Naive thymus-derived CD8-positive, alpha-beta T cell (primary cell): ENCODE data around the gene ICA1. TPM values are rescaled to one million over a fixed set of nuclear protein-coding genes. Genes with fewer than 3 reads are reported as not detected.
"Not testable (repeated sequence)": the region's sequence is repeated elsewhere in the genome, so short reads cannot be mapped to it uniquely, and the experiment has no call there.

Experiments
- ATAC-seq, 2 donors: fragments of 150-1000 bp; cut with Tn5 transposase in 1 of 2; sonication (Bioruptor Pico), chemical (Tn5 transposase) in 1 of 2; 1 replicate in 1 of 2; 2 replicates in 1 of 2; pipeline ENCODE4 v1.10.0; 2021; ENCODE audit warnings: mild to moderate bottlenecking in 2 of 2, moderate library complexity in 2 of 2
- POLR2A ChIA-PET: fragments of 350-600 bp; sonication (Branson Sonifier 250); formaldehyde crosslinking; loops from one replicate; lab custom pipeline; 2021; ENCODE audit warnings: antibody characterized with exemption; lab: Charles Lee
- DNase-seq, 10 donors: peaks; one replicate each; pipeline versions ENCODE4 v3.0.0 to v3.0.0-alpha.2; 2020 to 2022
- H3K27ac Mint-ChIP-seq, 10 donors: one replicate each; pipeline ENCODE4 v1.8.0; 2020 to 2022; ENCODE audit warnings: mild to moderate bottlenecking in 10 of 10, mixed read lengths in 10 of 10, moderate library complexity in 4 of 10, inconsistent platforms in 1 of 10
- H3K27me3 Mint-ChIP-seq, 5 donors: one replicate each; pipeline ENCODE4 v1.8.0; 2021 to 2022; ENCODE audit warnings: mixed read lengths in 5 of 5
- H3K36me3 Mint-ChIP-seq, 3 donors: one replicate each; pipeline ENCODE4 v1.8.0; 2020 to 2022; ENCODE audit warnings: mixed read lengths in 3 of 3, mild to moderate bottlenecking in 2 of 3, inconsistent platforms in 1 of 3
- H3K4me1 Mint-ChIP-seq, 4 donors: one replicate each; pipeline ENCODE4 v1.8.0; 2021 to 2022; ENCODE audit warnings: mixed read lengths in 4 of 4
- H3K4me3 Mint-ChIP-seq, 10 donors: one replicate each; pipeline ENCODE4 v1.8.0; 2020 to 2022; ENCODE audit warnings: mild to moderate bottlenecking in 10 of 10, mixed read lengths in 10 of 10, moderate library complexity in 6 of 10, inconsistent platforms in 1 of 10
- H3K9me3 Mint-ChIP-seq, 9 donors: one replicate each; pipeline ENCODE4 v1.8.0; 2020 to 2022; ENCODE audit warnings: mixed read lengths in 9 of 9, mild to moderate bottlenecking in 3 of 9, inconsistent platforms in 1 of 9, moderate library complexity in 1 of 9
- polyA plus RNA-seq, 3 donors: library from polyadenylated mRNA; unstranded; fragments of 300-500 nt; fragmentation: Illumina TruSeq; gene quantifications; one replicate each; pipeline ENCODE4 v1.2.3, GENCODE V29; 2021
- total RNA-seq, 8 experiments: library from RNA in 2 of 8; stranded (reverse) in 2 of 8; gene quantifications; one replicate each; pipeline ENCODE4 v1.2.3 and lab custom pipeline; 2021 to 2026

ICA1 gene
- total and polyA plus RNA-seq, 5 experiments from 2014 or later: 0.71 to 1.3 (median 1.1) TPM; not detected in 1

DNA sequence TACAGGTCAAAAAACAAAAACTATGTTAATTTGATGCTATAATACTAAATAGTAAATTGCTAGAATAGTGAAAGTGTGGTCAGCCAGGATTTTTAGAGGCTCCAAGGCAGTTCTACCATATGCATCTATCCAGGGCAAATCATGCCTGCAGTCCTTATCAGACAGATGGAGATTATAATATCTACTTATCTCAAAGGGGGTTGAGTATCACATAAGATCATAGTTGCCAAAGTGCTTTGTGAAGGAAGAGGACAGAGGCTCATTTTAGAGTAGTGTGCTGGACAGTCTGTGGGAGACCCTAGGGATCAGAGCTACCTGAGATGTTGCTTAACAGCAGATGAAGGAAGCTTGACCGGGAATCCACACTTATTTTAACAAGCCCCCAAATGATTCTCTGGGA, 3.2 kb downstream of the ICA1 start:
- H3K4me3 Mint-ChIP-seq: no peak overlapping the region
- ATAC-seq (no peak), DNase-seq (no peak)
- peaks cover 3 to 13% (median 8%) of the 10 kb centered on the region in 4 donors for H3K4me1 Mint-ChIP-seq
- H3K9me3 Mint-ChIP-seq: no peaks in the 10 kb centered on the region
- peaks cover 19 to 40% (median 36%) of the 10 kb centered on the region in 5 donors for H3K27me3 Mint-ChIP-seq
- no peaks in the 10 kb centered on the region for H3K36me3 Mint-ChIP-seq
- no peak overlapping the region for H3K27ac Mint-ChIP-seq
- POLR2A ChIA-PET: no interaction called here

DNA sequence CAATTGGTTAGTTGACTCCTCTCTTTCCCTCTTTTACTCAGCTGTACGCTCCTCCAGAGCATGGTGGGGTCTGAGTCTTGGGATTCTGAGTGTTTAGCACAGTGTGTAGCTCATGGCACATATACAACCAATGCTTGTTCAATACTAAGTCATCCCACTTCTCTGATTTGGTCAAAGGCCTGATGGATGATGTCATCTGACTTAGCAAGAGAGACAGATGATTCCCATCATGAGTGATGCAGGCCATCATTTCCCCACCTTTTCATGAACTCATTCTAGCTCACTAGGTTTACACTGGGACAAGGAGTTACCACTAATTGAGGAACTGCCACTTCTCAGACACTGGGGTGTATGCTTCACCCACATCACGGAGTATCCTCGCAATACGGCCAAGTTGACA, 3.8 kb downstream of the ICA1 start:
- Mint-ChIP-seq H3K27ac (no peak overlapping the region), H3K9me3 (no peaks in the 10 kb centered on the region)
- POLR2A ChIA-PET: no interaction called here

DNA sequence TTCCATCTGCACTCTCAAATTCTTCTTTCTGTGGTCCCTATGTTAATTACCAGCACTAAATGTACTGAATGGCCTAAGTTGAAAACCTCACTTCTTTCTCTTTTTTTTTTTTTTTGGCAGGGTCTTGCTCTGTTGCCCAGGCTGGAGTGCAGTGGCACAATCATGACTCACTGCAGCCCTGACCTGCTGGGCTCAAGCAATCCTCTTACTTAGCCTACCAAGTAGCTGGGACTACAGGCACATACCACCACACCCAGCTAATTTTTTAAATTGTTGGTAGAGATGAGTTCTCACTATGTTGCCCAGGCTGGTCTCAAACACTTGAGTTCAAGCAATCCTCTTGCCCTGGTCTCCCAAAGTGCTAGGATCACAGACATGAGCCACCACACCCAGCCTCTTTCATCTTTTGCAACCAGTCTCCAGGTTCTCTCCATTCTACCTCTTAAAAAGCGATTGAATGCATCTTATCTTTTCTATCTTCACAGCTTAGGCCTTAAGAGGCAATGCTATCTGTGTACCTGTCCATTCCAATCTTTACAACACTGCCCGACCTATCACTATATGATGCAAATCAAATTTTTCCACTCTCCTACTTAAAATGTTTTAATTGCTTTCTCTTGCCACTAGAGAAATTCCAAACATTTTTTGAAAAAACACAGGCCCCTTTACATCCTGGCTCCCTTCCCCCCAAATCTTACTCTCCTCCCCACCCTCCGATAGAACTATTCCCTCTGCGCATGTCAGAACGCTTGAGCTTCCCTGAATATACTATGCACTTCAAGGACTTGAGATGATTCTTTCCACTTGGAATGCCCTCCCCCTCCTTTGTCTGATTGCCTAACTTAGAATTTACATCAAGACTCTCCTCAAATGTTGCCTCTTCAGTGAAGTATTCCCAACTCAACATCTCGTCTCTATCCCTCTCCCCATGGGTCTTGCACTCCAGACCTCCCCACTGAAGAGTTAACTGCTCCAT, 6.0 kb downstream of the ICA1 start:
- POLR2A ChIA-PET: no interaction called here
- Mint-ChIP-seq H3K4me3 (no peak overlapping the region), H3K27me3 (peaks cover 15 to 27% (median 19%) of the 10 kb centered on the region in 5 donors), H3K36me3 (no peaks in the 10 kb centered on the region), H3K27ac (no peak overlapping the region), H3K4me1 (peaks cover 2 to 5% (median 4%) of the 10 kb centered on the region in 4 donors), H3K9me3 (no peaks in the 10 kb centered on the region)
- DNase-seq: no peak
- no peak for ATAC-seq

More for the DNA sequence above, 3.8 kb downstream of the ICA1 start:
- ATAC-seq (no peak), DNase-seq (no peak)
- Mint-ChIP-seq H3K27me3 (peaks cover 19 to 40% (median 31%) of the 10 kb centered on the region in 5 donors), H3K4me3 (no peak overlapping the region), H3K36me3 (no peaks in the 10 kb centered on the region), H3K4me1 (peaks cover 3 to 13% (median 8%) of the 10 kb centered on the region in 4 donors)

DNA sequence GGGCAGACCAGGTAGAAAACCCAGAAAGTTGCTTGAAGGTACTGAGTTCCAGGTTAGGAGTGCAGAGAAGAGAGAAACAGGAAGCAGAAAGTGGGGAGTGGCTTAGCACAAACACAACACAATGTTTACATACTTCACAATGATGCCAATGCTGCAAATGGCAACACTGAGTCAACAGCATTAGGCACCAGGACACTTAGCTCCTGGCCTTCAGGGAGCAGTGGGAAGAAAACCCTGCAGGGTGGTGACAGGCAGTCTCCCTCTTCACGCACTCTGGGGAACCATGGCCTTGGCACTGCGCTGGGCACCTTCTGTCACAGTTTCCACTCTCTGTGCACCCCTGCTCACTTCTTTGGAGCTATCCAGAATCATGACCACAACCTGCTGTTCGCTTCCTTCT, 7.3 kb downstream of the ICA1 start:
- no peak for DNase-seq
- no peaks in the 10 kb centered on the region for H3K4me1 Mint-ChIP-seq
- H3K36me3 Mint-ChIP-seq: no peaks in the 10 kb centered on the region
- no peak overlapping the region for H3K4me3 Mint-ChIP-seq
- H3K27me3 Mint-ChIP-seq: peaks cover 6 to 22% (median 12%) of the 10 kb centered on the region in 5 donors
- no peak overlapping the region for H3K27ac Mint-ChIP-seq
- POLR2A ChIA-PET: no interaction called here
- no peaks in the 10 kb centered on the region for H3K9me3 Mint-ChIP-seq
- no peak for ATAC-seq

DNA sequence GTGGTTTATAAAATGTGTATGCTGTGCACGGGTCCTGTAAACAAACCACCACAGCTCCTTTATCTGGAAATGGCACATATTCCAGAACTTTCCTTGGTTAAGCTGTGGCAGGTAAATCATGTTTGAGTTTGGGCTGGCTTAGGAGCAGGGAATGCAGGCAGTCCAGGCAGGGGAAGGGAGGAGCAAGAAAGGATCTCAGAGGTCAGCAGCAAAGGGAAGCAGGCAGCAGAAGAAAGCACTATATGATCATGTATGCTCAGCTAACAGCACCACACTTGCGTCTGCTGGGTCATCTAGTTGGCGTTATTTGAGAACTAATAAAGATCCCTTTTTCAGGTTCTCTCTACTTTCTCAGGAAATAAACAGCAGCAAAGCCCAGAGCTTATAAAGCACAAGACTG, 7.8 kb downstream of the ICA1 start:
- no peaks in the 10 kb centered on the region for H3K36me3 Mint-ChIP-seq
- no peaks in the 10 kb centered on the region for H3K9me3 Mint-ChIP-seq
- H3K27me3 Mint-ChIP-seq: peaks cover 1 to 20% (median 12%) of the 10 kb centered on the region in 5 donors
- POLR2A ChIA-PET: no interaction called here
- no peak overlapping the region for H3K27ac Mint-ChIP-seq
- no peak for DNase-seq
- H3K4me1 Mint-ChIP-seq: no peaks in the 10 kb centered on the region
- no peak for ATAC-seq
- no peak overlapping the region for H3K4me3 Mint-ChIP-seq

DNA sequence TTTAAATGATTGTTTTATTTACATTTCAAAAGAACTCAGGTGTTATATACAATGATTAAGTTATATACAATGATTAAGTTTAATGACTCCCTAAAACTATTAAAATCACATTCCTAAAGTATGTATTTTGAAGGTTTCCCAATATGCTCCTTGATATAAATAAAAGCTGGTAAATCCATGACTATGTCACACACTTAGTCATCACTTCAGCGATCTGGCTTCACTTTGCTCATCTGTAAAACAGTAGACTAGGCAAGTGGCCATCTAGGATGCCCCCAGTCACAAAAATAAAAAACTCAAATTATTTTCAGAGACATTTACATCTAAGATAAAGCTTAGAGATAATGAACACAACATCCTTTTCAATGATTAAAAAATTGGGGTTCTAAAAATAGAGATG, 10.8 kb downstream of the ICA1 start:
- Mint-ChIP-seq H3K4me3 (no peak overlapping the region), H3K9me3 (no peaks in the 10 kb centered on the region), H3K27me3 (peaks cover 0 to 19% (median 10%) of the 10 kb centered on the region in 5 donors), H3K27ac (no peak overlapping the region), H3K36me3 (no peaks in the 10 kb centered on the region), H3K4me1 (no peaks in the 10 kb centered on the region)
- no peak for ATAC-seq
- POLR2A ChIA-PET: no interaction called here
- no peak for DNase-seq

DNA sequence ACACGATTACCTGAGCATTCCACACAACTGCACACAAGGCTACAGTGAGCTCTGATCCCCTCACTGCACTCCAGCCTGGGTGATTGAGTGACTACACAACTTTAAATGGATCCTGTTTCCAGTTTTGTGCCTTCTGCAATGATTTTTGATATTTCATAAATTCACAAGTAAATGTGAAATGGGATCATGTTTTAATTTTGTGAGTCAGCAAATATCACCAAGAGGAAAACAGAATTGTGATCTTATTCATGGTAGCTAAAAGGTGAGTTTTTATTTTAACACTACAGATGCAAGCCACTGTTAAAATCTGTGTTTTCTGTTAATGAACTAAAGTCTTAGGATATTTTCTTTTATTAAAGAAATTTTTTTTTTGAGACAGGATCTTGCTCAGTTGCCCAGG, 11.4 kb downstream of the ICA1 start:
- ATAC-seq: no peak
- no peak overlapping the region for H3K4me3 Mint-ChIP-seq
- DNase-seq: no peak
- no peak overlapping the region for H3K27ac Mint-ChIP-seq
- H3K36me3 Mint-ChIP-seq: no peaks in the 10 kb centered on the region
- no peaks in the 10 kb centered on the region for H3K4me1 Mint-ChIP-seq
- no peaks in the 10 kb centered on the region for H3K9me3 Mint-ChIP-seq
- peaks cover 0 to 19% (median 10%) of the 10 kb centered on the region in 5 donors for H3K27me3 Mint-ChIP-seq
- POLR2A ChIA-PET: no interaction called here

DNA sequence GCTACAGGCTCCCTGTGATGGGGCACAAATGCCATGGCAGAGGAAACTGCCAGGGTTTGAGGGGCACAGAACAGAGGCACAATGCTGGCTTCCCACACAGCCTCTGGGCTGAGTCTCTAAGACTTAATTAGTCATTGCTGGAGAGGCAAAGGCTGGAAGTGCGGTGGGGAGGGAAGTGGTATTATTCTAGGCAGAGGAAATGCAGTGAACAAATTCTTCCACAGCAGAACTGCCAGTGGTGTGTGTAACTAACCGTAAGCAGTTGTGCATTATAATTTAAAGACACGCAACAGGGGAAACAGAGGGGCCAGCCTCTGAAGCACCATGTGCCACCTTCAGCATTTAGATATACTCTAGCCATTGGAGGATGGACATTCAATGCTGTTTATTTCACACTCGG, 12.8 kb downstream of the ICA1 start:
- Mint-ChIP-seq H3K9me3 (peaks cover 0 to 11% (median under 1%) of the 10 kb centered on the region in 9 donors), H3K27me3 (peaks cover 0 to 17% (median 8%) of the 10 kb centered on the region in 5 donors), H3K36me3 (no peaks in the 10 kb centered on the region), H3K4me3 (no peak overlapping the region), H3K27ac (no peak overlapping the region), H3K4me1 (no peaks in the 10 kb centered on the region)
- ATAC-seq (no peak), DNase-seq (no peak)
- POLR2A ChIA-PET: no interaction called here

DNA sequence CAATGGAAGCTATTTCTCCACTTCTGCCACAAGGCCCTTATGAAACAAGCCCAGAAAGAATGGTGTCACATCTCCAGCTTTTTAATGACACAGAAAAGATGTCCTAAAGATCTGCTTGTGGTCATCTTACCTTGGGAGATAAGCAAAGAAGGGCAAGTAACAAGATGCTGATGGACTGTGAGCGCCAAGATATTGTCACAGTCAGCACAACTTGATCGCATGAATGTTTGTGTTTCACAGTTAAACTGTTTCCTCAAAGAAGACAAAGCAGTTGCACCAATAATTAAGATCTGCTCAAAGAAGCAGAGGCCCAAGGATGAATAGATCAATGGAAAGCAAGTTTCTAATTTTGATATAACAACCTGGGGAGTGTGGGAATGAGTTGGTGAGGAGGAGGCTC, 15.9 kb downstream of the ICA1 start:
- no peaks in the 10 kb centered on the region for H3K4me1 Mint-ChIP-seq
- peaks cover 0 to 18% (median 4%) of the 10 kb centered on the region in 5 donors for H3K27me3 Mint-ChIP-seq
- DNase-seq (no peak), ATAC-seq (no peak)
- H3K27ac Mint-ChIP-seq: no peak overlapping the region
- H3K36me3 Mint-ChIP-seq: peaks cover 0 to 6% (median 0%) of the 10 kb centered on the region in 3 donors
- POLR2A ChIA-PET: no interaction called here
- no peak overlapping the region for H3K4me3 Mint-ChIP-seq
- H3K9me3 Mint-ChIP-seq: peaks cover 0 to 37% (median 26%) of the 10 kb centered on the region in 9 donors

DNA sequence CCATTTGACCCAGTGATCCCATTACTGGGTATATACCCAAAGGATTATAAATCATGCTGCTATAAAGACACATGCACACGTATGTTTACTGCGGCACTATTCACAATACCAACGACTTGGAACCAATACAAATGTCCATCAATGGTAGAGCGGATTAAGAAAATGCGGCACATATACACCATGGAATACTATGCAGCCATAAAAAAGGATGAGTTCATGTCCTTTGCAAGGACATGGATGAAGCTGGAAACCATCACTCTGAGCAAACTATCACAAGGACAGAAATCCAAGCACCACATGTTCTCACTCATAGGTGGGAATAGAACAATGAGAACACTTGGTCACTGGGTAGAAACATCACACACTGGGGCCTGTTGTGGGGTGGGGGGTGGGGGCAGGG, 16.9 kb downstream of the ICA1 start:
- ATAC-seq, H3K4me3 Mint-ChIP-seq, H3K27ac Mint-ChIP-seq, DNase-seq, H3K4me1 Mint-ChIP-seq, POLR2A ChIA-PET: not testable (repeated sequence)
- Mint-ChIP-seq H3K27me3 (peaks cover 3 to 18% (median 9%) of the 10 kb centered on the region in 5 donors), H3K9me3 (peaks cover 0 to 47% (median 28%) of the 10 kb centered on the region in 9 donors), H3K36me3 (peaks cover 0 to 10% (median 0%) of the 10 kb centered on the region in 3 donors)

DNA sequence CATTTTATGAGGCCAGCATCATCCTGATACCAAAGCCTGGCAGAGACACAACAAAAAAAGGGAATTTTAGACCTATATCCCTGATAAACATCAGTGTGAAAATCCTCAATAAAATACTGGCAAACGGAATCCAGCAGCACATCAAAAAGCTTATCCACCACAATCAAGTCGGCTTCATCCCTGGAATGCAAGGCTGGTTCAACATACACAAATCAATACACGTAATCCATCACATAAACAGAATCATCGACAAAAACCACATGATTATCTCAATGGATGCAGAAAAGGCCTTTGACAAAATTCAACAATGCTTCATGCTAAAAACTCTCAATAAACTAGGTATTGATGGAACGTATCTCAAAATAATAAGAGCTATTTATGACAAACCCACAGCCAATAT, 18.9 kb downstream of the ICA1 start:
- Mint-ChIP-seq H3K36me3 (peaks cover 0 to 10% (median 0%) of the 10 kb centered on the region in 3 donors), H3K9me3 (peaks cover 0 to 47% (median 29%) of the 10 kb centered on the region in 9 donors), H3K27me3 (peaks cover 10 to 24% (median 12%) of the 10 kb centered on the region in 5 donors)
- DNase-seq, POLR2A ChIA-PET, H3K4me3 Mint-ChIP-seq, H3K4me1 Mint-ChIP-seq, H3K27ac Mint-ChIP-seq, ATAC-seq: not testable (repeated sequence)

DNA sequence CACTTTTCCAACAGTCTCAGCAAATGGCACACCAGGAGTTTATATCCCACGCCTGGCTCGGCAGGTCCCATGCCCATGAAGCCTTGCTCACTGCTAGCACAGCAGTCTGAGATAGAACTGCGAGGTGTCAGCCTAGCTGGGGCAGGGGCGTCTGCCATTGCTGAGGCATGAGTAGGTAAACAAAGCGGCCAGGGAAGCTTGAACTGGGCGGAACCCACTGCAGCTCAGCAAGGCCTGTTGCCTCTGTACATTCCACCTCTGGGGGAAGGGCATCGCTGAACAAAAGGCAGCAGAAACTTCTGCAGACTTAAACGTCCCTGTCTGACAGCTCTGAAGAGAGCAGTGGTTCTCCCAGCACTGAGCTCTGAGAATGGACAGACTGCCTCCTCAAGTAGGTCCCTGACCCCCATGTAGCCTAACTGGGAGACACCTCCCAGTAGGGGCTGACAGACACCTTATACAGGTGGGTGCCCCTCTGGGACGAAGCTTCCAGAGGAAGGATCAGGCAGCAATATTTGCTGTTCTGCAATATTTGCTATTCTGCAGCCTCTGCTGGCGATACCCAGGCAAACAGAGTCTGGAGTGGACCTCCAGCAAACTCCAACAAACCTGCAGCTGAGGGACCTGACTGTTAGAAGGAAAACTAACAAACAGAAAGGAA, 22.1 kb downstream of the ICA1 start:
- DNase-seq, H3K27ac Mint-ChIP-seq, H3K4me3 Mint-ChIP-seq, H3K4me1 Mint-ChIP-seq, POLR2A ChIA-PET, ATAC-seq: not testable (repeated sequence)
- peaks cover 0 to 10% (median 0%) of the 10 kb centered on the region in 3 donors for H3K36me3 Mint-ChIP-seq
- peaks cover 0 to 47% (median 28%) of the 10 kb centered on the region in 9 donors for H3K9me3 Mint-ChIP-seq
- peaks cover 10 to 24% (median 11%) of the 10 kb centered on the region in 5 donors for H3K27me3 Mint-ChIP-seq
